OCI-M2 (cell line): Measurements from ENCODE around the gene MESP2.
"Not testable (repeated sequence)": the region's sequence is repeated elsewhere in the genome, so short reads cannot be mapped to it uniquely, and the experiment has no call there.

Experiments
- DNase-seq: peaks from one replicate; lab custom pipeline; 2025; ENCODE audit not compliant: unreplicated experiment; lab: John Stamatoyannopoulos, UW

The MESP2 gene

DNA sequence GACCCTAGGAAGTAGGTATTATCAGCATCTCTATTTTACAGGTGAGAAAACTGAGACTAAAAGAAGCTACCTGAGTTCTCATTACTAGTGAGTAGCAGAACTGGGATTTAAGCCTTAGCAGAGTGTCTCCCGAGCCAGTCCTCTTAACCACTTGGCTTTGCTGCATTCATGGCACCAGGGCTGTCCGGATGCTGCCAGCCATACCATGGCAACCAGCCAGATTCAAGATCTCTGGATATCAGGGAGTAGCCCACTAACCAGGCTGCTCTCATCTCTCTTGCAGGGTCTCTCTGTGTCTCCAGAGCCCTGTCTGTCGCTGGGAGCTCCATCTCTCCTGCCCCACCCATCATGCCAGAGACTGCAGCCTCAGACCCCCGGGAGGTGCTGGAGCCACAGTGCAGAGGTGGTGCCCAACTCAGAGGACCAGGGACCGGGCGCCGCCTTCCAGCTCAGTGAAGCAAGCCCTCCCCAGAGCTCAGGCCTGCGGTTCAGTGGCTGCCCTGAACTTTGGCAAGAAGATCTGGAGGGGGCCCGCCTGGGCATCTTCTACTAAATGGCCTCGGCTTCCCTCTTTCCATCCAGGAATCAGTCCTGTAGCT lies 1.7 kb downstream of the MESP2 start:
- DNase-seq: no peak

DNA sequence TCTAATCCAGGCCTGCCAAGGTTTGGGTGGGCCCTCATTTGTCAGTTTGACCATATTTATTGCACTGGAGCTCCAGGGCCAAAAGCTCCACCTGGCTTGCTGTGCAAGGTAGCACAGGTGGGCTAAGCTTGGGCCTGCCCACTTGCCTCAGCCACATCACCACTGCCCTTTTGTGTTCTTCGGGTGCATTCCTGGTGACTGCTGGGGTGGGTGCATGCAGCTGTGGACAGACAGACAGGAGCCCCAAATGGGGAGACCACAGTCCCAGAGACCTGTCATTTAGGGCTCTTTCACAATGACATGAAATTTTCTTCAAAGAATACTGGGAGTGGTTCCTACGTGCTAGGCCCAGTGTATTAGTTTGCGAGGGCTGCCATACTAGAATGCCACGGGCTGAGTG lies 2.7 kb downstream of the MESP2 start:
- no peak for DNase-seq

DNA sequence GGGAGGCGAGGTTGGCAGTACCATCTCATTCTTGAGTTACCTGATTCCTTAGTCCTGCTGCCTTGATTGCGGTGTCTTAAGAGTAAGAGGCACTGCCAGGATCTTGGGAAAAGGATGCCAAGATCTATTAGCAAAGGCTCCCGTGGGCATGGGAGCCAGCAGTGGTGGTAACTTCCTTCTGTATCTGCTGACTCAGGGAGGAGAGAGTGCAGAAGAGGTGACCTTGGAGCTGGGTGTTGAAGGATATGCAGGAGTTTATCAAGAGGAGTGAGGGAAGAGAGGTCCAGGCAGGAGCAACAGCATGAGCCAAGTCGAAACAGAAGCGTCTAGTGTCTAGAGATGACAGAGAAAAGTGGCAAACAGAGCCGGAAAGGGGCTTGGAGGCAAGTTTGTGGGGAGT lies 4.5 kb downstream of the MESP2 start:
- no peak for DNase-seq

DNA sequence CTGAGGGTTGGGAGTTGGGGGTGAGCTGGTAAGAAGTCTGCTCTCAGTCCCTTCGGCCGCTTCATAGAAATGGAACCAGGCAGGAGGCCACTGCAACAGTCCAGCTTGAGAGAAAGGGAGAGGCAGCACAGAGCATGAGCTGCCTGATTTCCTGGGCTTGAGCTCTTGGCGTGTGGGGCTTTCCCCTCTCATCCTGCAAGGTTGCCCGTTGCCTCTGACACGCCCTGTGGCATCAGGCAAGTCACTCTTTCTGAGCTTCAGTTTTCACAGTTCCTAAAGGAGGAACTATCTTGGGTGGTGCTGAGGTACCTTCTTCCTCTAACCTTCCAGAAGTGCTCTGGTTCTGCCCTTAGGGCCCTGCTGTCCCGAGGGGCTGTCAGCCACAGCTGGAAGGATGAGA lies 4.9 kb downstream of the MESP2 start:
- DNase-seq: no peak

DNA sequence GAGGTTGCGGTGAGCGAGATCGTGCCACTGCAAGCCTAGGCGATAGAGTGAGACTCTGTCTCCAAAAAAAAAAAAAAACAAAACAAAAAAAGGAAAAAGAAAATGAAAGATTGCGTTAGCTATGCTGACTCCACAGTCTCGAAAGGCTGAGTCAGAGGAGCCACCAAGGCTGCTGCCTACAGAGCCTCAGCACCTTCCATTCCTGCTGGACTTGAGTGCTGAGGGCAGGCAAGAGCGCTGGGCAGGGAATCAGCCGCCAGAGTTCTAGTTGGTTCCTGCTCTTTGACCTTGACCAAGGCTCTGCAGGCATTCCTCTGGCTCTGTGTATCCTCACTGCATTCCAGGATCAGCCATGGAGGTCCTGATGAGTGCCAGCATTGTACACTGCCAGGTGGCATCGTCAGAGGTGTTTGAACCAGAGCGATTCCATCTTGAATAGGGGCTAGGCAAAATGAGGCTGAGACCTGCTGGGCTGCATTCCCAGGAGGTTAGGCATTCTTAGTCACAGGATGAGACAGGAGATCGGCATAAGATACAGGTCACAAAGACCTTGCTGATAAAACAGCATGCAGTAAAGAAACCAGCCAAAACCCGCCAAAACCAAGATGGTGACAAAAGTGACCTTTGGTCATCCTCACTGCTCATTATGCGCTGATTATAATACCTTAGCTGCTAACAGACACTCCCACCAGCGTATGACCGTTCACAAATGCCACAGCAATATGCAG lies 5.9 kb downstream of the MESP2 start:
- DNase-seq: no peak

DNA sequence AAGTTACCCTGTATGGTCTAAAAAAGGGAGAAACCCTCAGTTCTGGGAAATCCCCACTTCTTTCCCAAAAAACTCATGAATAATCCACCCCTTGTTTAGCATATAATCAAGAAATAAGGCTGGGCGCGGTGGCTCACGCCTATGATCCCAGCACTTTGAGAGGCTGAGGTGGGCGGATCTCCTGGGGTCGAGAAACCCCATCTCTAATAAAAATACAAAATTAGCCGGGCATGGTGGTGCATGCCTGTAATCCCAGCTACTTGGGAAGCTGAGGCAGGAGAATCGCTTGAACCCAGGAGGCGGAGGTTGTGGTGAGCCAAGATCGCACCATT lies 6.5 kb downstream of the MESP2 start:
- DNase-seq: not testable (repeated sequence)

DNA sequence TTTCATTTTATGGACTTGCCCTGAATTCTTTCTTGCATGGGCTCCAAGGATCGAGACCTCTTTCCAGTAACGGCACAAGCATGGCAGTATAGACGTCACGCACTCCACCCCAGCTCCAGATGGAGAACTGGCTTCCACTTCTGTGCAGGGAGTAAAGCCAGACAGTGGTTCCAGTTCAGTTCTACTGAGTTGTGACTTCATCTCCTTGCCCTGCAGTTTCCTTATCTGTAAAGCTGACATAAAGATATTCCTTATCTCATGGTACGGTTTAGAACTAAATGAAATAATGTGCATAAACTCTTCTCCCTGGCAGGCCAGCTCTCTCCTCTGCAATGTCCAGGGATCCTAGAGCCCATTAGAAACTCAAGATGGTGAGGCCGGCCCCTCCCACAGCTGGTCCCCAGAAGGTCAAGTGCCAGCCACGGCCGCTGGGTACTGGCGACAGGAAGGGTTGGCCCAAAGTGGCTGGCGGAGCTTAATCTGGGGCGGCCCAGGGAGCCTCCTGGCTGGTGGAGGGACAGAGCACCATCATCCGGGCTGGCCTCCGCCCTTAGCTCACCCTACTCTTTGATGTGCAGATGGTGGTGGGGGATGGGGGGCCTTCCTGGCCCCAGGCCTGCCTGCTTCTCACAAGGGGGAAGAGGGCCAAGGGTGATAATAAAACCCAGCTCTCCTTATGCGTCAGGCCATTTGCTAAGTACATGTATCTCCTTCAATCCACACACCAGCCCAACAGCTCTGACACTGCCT lies 7.2 kb downstream of the MESP2 start:
- DNase-seq: no peak

DNA sequence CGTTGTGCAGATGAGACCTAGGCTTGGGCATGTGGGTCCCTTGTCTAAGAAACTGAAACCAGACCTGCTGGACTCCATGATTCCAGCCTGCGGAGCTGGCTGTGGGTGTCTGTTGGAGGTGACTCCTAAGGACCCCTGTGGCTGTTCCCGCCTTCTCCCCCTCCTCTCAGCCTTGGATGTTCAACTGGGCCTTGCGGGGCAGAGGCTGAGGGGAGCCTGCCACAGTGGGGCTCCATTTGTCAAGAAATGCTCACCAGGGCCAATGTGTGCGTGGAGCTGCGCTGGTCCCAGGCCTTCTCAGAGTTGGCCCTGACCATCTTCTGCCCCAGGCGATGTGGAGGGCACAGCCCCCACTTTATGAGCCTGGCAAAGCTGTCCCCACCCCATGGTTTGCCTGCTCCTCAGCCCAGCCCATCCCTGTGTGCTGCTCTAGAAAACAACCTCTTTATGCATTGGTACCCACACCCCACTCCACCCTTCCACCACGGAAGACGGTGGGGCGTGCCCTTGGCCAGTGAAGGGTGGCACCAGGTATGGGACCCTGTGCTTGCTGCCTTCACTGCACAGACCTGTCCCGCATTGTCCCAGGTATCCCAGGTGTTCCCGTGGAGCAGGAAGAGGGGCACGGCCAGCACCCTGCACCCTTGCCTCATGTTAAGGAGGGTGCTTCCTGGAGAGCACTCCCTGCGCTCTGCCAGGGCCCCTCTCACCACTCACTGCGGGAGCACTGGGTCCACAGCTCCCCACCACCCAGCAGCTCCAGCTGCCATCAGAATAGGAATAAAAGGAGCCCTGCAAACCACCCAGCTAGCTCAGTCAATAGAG lies 7.9 kb downstream of the MESP2 start:
- no peak for DNase-seq

DNA sequence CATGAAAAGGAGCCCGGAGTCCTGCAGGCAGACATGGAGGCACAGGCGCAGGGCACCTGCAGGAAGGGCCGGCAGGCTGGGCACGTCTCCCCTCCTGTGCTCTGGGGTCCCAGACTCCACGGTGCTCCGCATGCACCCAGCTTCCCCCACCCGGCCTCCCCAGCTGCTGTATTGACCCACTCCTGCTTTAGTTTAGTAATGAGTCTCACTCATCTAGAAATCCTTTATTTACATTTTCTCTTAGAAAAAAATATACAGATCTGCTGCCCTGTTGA lies 8.5 kb downstream of the MESP2 start:
- DNase-seq: no peak

DNA sequence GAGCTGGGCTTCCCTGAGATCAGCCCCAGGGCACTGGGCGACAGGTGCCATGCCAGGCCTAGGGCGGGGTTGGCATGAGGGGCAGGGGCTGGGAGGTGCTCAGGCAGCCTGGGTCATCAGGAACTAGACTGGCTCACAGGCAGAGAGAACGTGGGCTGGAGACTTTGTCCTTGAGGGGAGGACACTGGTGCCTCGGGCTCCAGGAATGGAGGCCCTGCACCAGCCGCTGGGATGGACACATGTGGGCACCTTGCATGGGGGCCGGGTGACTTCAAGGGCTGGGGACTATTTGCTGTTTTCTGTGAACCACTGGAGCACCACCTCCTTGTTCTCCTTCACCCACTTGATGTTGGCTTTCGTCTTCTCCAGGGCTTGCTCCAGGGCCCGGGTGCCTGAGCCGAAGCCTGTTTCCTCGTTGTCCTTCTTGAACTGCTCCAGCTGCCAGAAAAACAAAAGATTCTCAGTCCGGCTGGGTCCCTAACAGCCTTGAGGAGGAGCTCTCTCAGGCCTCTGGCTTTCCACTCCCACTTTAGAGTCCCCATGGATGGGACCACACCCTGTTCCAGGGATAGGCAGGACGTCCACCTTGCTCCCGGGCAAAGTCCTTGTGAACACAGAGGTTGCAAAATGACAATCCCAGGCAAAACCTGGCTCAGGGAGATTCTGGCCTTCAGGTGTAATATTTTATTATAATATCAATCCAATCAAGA lies 9.1 kb downstream of the MESP2 start:
- no peak for DNase-seq

DNA sequence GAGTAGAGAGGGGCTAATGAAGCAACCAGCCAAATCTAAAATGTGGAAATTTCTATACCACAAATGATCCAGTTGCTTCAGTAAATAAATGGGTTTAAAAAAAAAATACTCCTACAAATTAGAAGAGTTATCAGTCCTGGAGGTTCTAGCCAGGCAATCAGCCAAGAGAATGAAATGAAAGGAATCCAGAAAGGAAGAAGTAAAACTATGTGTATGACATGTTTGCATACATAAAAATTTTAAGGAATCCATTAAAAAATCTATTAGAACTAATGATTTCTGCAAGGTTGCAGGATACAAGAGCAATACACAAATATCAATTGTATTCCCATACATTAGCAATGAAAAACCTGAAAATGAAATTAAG lies 9.6 kb downstream of the MESP2 start:
- no peak for DNase-seq

DNA sequence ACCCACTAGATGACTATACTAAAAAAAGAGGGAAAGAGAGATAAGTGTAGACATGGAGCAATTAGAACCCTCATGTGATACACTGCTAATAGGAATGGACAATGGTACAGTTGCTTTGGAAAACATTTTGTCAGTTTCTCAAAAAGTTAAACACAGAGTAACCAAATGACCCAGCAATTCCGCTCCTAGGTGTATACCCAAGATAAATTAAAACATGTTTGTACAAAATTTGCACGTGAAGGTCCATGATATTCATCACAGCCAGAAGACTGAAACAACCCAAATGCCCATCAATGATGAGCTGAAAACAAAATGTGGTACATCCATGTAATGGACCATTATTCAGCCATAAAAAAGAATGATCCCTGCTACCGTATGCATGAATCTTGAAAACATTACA lies 11.8 kb downstream of the MESP2 start:
- DNase-seq: no peak

DNA sequence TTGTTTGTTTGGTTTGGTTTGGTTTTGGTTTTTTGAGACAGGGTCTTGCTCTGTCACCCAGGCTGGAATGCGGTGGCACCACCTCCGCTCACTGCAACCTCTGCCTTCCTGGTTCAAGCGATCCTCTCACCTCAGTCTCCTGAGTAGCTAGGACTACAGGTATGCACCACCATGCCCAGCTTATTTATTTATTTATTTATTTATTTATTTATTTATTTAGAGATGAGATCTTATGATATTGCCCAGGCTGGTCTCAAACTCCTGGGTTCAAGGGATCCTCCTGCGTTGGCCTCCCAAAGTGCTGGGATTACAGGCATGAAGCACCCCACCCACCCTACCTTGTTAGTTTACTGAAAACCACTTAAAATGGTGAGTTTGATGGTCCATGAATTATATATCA lies 12.5 kb downstream of the MESP2 start:
- not testable (repeated sequence) for DNase-seq

DNA sequence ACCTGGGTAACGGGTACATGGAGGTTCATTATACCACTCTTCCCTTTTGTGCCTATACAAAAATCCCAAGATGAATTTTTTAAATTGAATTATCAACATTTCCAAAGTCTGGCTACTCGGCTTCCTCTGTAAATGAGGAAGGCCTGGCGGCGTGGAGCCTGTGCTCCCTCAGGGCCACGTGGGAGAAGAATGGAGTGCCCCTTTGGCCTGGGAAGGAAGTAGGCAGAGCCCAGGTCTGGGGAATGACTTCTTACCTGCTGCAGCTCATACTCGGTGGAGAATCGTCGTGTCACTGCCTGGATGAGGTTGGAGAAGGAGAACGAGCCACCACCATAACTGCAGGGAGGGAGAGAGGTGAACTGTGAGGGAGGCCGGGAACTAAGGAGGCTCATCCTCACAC lies 14.1 kb downstream of the MESP2 start:
- DNase-seq: no peak

DNA sequence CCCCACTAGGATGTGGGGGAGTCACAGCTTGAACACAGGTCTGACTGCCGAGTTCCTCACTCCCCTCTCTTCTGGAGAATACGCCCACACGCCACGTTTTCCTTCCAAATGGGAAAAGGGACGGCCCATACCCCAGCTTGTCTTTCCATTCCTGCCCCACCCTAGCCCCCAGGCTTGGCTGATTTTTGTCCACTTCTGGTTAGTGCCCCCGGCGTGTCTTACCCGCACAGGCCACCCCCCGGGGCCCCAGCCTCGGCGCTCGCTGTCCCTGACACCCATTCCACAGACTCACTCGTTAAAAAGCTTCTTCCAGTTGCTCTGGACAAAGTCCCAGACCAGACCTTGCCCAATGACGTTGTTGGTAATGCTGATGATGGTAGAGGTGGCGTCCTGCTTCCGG lies 14.5 kb downstream of the MESP2 start:
- no peak for DNase-seq

DNA sequence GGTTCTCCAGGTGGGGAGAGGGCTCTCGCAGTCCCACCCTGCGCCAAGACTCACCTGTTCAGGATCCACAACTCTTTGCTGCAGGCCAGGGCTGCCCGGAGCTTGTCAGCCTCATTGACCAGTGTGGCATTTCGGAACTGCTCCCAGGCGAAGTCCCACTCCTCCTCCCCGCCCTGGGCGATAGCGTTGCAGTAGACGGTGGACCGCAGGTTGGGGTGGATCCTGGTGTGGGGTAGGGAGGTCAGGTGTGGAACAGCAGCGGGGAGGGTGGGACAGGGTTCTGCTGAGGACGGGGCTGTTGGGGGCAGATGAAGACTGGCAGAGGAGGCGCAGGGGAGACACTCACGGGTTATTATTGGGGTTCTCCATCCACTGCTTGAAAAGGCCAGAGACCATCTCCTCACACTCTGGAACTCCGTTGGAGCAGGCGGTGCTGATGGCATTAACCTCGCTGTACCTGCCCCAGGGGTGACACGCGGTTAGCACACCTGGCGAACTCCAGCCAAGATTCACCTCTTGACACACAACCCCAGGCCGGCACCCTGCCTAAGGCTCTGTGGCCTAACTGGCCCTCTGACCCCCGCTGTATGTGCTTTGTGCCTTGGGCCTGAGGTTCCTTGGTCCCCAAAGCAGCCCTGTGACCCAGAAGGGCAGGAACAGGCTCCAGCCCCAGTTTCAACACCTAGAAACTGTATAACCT lies 16.1 kb downstream of the MESP2 start:
- no peak for DNase-seq

DNA sequence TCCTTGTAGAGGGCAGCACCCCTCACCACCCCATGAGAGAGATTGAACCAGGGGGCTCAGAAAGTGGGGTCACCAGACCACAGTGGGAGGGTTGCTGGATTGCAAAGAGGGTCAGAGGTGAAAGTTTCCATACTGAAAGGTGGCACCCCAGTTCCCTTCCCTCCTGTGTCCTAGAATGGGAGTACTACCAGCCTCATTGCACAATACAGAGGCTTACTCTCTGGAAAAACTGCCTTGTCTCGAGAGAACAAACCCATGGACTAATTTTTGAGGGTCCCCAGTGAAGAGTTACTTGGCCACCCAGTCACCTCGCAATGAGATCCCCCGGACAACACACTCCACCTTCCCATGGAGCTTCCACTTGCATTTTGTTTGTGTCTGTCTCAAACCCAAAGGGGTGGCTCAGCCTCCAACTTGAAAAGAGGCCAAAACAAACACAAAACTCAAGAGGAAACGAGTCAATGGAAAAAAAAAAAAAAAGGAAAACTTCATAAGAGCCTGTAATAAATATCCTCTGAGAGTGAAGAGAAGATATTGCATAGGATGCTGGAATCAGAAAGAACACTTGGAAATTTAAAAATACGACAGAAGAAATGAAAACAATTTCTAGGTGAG lies 18.6 kb downstream of the MESP2 start:
- DNase-seq: no peak

DNA sequence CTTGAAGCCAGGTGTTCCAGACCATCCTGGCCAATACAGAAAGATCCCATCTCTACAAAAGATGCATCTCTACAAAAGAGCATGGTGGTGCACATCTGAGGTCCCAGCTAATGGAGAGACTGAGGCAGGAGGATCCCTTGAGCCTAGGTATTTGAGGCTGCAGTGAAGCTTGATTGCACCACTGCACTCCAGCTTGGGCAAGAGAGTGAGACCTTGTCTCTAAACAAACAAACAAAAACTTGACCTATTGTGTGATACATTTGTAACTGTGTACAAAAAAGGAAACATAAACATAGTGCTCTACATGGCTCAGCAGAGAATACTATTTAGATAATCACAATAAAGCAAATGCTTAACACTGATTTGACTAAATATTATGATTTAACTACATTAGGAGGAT lies 19.9 kb downstream of the MESP2 start:
- no peak for DNase-seq

DNA sequence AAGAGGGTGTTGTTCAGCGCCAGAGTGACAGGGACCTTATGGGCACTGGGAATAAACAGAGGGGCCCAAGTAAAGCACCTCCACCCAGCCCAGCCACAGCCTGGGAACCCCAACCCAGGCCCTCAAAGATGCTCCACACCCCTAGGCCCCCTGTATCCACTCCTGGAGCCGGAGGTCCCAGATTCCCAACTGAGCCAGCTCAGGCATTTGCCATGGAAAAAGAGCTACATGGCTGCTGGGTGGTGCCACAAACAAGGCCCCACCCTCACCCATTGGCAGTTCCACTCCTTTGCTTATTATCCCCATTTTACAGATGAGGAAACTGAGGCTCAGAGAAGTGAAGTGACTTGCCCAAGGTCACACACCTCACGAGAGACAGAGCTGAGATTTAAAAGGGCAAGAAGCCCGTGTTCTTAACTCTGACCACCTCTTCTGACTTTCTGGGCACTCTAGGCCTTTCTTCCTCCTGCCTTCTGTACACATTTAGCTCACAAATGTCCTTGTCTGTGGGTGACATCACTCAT lies 21.6 kb downstream of the MESP2 start:
- no peak for DNase-seq
